Hypothalamus (tissue), 51 donors: ENCODE results near the gene TSSK1B.
"Not testable (repeated sequence)": the region's sequence is repeated elsewhere in the genome, so short reads cannot be mapped to it uniquely, and the experiment has no call there.

Experiments used
- DNase-seq, 51 donors: peaks; one replicate each; lab custom pipeline; 2025; lab: John Stamatoyannopoulos, UW

The TSSK1B gene, protein sequence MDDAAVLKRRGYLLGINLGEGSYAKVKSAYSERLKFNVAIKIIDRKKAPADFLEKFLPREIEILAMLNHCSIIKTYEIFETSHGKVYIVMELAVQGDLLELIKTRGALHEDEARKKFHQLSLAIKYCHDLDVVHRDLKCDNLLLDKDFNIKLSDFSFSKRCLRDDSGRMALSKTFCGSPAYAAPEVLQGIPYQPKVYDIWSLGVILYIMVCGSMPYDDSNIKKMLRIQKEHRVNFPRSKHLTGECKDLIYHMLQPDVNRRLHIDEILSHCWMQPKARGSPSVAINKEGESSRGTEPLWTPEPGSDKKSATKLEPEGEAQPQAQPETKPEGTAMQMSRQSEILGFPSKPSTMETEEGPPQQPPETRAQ

DNA sequence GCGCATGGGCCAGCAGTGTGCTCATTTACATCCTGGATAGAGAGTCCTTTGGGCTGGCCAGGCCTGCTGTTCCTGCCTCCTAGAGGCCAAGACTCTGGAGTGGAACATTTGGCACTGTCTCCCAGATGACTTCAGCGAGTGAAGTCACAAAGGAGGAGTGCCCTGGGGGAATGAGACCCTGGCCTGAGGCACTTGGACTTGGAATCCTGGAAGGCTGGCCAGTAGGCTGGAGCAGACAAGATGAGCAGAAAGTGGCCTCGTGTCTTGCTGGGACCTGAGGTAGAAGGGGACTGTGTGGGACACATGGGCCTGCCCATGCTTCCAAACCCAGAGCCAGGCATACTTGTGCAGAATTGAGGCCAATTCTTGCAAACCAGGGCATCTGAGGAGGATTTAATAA is at the start of gene TSSK1B:
TSSK1B (minus strand) TSS at position 101 of the 400 bp plus-strand sequence. CDS start 150 bp downstream, outside the sequence.
- no peak for DNase-seq

DNA sequence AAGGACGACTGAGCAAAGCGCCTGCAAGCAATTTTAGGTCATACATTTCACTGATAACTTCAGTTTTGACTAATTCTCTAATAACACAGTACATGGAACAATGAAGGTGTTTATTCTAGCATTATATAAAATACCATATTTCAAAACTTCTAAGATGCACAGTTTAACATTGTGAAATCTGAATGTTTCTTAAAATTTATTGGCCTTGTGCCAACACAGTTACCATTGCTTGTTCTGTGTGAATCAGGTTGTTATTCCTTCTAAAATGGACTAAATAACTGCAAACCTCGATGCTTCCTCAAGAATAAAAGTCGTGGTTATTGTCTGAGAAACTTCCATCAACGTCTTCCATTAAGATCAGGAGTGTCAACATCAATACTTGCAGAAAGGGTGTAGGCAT is 45.5 kb upstream of the TSSK1B start:
- no peak for DNase-seq

DNA sequence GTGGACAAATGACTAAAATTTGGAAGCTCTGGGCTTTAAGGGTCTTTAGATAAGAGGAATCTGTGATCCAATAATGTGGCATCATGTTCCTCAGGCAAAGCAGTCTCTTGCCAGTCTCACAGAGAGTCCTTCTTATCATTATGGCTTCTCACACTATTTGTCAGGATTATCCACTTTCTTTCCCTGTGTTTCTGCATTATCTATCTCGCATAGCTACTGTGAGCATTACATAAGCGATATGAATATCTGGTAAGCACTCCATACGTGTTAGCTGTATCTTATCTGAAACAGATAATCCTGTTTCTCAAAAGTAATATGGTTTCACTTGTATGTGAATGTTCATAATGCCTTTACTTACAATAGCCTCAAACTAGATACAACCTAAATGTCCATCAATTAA is 43.9 kb upstream of the TSSK1B start:
- DNase-seq, result no peak

DNA sequence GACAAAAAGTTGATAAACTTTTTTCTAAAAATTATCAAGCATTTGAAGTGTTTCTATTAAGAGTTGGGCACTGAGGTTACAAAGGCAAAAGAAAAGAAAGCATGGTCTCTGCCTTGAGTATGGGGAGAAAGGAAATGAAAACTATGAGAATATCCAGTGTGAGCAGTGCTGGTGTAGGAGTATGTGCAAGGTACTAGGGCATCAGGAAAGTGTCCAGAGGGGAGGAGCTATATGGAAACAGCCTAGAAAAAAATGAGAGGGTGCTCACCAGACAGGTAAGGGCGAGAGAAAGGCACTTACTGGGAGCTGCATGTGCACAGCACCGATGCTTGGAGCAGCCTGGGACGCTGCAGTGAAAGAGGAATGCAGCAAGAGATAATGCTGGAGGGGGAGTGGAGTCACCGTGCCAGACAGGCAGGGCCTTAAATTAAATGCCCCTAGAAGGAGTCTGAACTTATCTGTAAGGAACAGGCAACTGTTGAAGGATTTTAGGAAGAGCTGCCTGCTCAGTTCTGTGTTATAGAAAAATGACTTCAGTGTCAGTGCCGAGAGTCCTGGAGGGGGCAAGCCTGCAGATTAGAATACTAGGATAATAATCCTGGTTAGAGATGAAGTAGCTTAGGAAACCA is 39.4 kb upstream of the TSSK1B start:
- DNase-seq, result no peak

DNA sequence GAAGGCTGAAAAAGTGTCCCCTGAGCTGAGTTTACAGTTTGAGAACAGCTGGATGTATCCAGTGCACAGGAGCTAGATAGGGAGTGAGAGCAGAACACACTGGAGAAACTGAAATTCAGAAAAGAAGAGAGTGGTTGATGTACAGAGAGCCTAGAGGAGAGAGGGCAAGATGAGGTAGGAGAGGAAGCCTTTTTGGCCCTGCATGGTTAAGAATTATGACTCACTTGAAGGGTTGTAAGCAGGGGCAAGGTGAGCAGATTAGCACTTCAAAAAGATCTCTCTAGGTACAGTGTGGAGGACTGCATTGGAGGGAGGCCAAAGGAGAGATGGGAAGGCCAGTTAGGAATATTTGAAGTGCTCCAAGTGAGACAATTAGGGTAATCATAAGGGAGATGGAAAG is 28.2 kb upstream of the TSSK1B start:
- no peak for DNase-seq

DNA sequence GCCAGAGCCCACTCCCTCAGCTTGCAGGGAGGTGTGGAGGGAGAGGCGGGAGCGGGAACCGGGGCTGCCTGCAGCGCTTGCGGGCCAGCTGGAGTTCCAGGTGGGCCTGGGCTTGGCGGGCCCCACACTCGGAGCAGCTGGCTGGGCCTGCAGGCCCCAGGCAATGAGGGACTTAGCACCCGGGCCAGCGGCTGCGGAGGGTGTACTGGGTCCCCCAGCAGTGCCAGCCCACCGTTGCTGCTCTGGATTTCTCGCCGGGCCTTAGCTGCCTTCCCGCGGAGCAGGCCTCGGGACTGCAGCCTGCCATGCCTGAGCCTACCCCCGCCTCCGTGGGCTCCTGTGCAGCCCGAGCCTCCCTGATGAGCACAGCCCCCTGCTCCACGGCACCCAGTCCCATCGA is 22.3 kb upstream of the TSSK1B start:
- not testable (repeated sequence) for DNase-seq

DNA sequence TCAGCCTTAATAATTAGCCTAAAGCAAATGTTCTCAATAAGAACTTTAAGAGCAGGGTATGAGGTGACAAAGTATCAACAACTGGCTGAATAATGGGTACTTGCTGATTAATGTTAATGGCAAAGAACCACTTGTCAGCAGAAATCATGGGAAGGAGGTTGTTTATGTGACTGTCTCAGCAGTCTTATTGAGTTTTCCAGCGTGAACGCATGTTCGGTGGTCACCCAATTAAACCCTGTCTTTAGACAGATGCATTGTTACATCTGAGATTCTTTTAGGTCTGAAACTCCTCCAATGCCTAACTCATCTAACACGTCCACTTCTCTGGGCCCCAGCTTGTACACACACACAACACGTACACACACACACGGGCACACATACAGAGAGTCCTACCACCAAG is 18.2 kb upstream of the TSSK1B start:
- DNase-seq, result no peak

DNA sequence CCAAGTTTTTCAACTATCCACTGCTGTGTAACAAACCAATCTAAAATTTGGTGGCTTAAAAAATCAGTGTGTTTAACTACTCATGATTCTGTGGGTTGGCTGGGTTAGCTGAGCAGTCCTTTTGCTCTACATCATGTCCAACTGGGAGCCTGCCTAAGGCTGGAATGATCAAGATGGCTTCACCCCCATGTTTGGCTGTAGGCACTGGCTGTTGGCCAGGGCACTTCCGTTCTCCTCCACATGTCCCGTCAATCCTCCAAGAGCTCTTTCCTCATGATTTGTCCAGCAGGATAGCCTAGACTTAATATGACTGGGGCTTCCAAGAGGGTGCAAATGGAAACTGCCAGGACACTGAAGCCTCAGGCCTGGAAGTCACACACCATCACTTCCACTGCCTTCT is 17.0 kb upstream of the TSSK1B start:
- no peak for DNase-seq

DNA sequence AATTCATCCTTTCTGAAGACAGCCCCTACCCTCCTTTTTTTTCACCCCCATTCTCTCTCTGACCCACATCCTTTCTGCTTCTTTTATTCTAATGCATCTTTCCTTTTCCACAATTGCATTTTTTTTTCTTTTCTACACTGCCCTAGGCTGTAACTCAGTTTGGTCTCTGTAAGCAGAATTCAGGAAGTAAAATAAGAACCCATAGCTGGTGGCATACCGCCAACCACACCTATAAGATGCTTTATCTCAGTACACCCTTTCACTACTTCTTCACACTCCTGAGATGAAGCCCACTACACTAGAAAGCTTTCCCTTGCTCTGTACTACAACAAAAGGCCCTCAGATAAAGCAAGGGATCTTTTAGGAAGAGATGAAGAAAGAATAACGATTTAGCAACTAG is 16.1 kb upstream of the TSSK1B start:
- DNase-seq, result no peak

DNA sequence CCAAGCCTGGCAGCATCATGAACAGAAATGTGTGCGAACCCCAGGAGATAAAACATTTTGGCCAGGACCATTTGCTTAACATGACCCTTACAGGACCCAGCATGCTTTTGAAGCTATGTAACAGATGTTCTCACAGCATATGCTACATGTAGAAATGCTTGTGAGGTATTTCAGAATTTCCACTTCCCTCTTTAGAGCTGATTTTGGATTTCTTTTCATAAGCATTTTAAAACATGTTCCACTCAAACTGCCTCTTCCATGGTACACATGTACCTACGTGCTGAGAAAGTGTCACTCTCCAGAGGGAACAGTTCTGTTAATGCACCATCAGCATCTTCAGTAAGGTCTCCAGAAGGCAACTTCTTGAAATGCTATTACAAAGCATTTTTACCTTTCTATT is 15.7 kb upstream of the TSSK1B start:
- DNase-seq, result no peak

DNA sequence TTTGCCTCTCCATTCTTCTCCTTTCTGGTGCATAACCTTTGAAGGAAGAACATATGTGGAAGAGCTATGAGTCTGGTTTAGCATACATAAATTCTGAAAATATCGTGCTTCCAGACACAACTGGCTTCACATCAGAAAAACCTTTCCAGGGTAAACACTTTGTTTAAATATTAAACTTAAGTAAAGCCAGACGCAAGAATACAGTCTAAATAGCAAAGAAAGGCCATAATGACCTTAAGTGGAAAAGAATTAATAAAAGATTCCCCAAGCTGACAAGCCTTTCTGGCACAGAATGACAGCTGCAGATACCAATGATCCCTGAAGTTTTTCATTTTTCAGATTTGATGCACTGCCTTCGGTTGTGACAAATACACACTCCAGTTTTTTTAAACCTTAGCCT is 13.5 kb upstream of the TSSK1B start:
- no peak for DNase-seq

DNA sequence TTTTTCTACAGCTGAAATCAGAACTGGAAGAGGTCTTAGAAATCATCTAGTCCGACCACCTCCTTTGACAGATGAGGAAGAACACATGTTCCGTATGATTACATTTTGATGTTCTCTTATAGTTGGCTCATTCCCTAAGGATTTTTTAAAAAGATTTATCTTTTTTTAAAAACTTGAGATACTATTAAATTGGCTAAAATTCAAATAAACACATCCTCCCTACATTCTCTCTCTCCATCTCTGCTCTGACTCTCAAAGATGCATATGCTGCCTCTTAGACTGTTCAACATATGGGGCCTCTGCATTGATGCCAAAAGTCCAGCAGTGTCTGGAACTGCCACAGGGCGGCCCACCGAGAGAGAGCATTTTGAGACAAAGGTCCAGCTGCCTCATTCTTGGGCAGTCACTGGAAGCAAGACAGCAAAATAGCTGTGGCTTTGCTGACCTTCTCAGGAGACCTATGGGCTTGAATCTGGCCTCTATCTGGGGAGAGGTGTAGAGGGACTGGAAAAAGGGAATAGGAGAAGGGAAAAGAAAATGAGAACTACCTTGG is 12.8 kb upstream of the TSSK1B start:
- DNase-seq, result no peak

DNA sequence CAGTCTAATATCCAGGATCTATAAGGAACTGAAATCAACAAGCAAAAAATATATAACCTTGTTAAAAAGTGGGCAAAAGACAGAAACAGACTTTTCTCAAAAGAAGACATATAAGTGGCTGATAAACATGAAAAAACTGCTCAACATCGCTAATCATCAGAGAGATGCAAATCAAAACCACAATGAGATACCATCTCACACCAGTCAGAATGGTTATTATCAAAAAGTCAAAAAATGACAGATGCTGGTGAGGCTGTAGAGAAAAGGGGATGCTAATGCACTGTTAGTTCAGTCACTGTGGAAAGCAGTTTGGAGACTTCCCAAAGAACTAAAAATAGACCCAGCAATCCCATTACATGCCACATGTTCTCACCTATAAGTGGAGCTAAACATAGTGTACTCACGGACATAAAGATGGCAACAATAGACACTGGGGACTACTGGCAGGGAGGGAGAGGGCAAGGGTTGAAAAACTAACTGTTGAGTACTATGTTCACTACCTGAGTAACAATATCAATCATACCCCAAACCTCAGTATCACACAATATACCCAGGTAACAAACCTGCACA is 11.7 kb upstream of the TSSK1B start:
- no peak for DNase-seq

DNA sequence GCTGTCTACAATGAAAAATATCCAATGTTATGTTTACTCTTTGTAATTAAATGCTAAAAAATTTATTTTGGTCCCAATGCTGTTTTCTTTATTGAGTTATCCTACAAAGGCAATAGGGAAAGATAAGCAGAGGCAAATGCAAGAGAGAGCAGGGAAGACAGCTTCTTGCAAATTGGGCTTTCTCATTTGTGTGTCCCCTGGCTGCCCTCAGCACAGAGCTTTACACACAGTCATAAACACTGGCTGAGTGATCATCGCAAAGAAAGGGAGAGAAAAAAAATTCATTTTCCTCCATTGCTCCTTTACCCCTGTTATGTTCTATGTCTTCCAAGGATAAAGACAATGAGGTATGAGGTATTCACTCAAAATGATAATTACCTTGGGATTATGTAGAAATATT is 2.3 kb upstream of the TSSK1B start:
- DNase-seq, result no peak

DNA sequence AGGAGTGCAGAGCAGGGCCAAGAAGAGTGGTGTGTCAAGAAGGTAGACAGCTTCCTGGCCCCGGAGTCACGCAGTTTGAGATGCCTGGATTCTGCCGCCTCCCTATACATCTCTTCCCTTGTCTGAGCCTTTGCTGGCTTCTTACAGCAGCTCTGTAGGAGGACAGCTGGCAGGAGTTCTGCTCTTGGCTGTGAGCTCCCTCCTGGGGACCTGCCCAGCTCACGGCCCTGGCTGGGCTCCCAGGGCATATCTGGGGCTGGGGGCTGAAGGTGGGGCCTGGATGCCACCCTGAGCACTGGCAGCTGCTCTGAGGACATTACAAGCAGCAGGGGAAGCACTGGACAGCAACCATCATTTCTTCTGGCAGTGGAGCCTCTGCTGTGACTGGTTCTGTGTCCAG is 786 bp upstream of the TSSK1B start:
- peak in 1 of 51 donors; percentile 6 for DNase-seq

DNA sequence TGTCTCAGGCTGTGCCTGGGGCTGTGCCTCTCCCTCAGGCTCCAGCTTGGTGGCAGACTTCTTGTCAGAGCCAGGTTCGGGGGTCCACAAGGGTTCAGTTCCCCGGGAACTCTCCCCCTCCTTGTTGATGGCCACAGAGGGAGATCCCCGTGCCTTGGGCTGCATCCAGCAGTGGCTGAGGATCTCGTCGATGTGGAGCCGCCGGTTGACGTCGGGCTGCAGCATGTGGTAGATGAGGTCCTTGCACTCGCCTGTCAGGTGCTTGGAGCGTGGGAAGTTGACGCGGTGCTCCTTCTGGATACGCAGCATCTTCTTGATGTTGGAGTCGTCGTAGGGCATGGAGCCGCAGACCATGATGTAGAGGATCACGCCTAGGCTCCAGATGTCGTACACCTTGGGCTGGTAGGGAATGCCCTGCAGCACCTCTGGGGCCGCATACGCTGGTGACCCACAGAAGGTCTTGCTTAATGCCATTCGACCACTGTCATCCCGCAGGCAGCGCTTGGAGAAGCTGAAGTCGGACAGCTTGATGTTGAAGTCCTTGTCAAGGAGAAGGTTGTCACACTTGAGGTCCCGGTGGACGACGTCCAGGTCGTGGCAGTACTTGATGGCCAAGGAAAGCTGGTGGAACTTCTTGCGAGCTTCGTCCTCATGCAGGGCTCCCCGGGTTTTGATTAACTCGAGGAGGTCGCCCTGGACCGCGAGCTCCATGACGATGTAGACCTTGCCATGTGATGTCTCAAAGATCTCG is 752 bp downstream of the TSSK1B start:
- DNase-seq, result no peak

DNA sequence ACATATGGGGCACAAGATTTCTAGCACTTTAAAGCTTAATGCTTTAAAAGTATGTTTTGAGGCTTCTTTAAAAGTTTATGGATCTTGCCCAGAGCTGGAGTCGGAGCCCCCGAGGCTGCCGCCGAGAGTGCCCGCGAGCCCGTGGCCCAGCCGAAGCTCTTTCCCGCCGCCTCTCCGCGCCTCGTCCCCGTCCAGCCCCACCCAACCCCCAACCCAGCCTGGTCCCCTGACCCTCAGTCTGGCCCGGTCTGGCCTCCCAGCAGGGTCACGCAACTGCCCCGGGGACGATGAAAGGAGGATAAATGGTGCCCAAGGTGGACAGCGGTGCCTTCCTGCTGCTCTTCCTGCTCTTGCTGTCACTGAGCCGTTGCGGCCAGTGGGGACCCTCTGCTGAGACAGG is 1.7 kb downstream of the TSSK1B start:
- DNase-seq, result no peak

DNA sequence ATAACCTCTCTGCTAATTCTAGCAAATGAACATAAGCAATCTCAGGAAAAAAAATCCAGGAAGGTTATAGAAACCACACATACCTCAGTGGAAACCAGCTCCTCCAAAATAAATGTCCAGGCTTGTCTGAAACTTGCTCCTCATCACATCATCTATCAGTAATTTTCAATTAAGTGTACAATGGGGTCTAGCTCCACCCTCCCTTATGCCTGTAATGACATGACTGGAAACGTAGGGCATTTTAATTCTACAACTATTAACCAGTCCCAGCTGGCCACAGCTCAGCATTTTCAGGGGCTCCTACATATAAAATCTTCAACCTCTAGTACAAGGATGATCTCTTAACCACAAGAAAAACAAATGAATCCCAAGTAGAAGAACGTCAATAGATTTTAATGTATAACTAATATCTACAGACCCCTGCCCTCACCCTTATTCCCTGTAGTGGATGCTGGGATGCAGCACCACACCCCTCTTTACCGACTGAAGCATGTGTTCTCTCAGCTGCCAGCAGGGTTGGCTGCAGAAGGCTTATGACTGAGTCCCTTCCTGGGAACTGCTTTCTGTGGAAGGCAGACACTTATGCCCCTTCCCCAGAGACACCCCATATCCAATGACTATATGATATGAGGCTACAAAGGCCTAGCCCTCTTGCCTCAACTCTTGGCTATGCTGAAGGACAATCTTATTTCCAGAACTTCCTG is 6.8 kb downstream of the TSSK1B start:
- DNase-seq, result no peak

DNA sequence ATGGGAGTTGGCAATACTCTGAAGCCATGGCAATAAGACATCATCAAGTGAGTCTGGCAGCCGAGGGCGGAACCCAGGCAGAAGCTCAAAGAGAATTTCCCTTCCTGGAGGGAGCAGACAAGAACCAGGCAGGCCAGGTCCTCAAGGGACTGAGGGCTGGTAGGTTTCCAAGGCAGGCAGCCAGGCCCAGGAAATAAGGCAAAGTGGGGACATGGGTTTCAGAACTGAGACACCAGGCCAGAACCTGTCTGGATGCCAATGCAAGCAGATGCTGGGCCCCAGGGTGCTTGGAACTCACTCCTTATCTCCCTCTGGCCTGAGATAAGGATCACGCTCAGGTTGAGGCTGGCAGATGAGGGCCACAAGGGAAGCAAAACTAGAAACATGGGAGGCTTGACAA is 8.9 kb downstream of the TSSK1B start:
- DNase-seq, result no peak

DNA sequence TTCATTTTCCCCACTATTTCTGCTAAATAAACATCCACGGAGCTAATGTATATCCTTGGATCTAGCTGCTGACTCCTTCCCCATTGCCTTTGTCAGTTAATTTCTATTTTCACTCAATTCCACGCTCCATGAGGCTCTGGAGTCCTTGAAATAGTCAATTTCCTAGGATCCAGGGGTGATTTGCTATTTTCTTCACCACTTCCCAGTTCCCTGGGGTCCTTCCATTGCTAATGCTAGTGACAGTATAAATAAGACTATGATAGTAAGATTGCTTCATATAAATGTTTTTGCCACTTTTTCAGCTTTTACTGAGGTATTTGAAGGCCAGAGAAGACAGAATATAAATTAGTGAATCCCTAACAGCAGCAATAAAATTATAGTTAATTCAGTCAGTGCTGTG is 13.1 kb downstream of the TSSK1B start:
- DNase-seq, result no peak

DNA sequence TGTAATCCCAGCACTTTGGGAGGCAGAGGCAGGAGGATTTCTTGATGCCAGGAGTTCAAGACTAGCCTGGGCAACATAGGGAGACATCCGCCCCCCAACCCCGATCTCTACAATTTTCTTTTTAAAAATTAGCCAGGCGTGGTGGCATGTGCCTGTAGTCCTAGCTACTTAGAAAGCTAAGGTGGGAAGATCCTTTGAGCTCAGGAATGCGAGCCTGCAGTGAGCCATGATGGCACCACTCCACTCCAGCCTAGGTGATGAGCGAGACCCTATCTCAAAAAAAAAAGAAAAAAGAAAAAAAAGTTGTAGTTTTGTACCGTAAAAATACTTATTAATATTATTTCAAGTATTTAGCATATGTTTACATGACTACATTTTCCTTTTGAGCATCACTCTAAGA is 29.3 kb downstream of the TSSK1B start:
- no peak for DNase-seq
